Nephron progenitor cell (in vitro differentiated cells): Measurements from ENCODE around the gene LRRC4C.

Experiments
- DNase-seq: peaks from one replicate; pipeline ENCODE4 v3.0.0; 2021
- H3K27ac Mint-ChIP-seq: 2 replicates; pipeline ENCODE4 v1.8.0; 2021; ENCODE audit warnings: mild to moderate bottlenecking, moderate library complexity, mixed read lengths
- H3K27me3 Mint-ChIP-seq: 2 replicates; pipeline ENCODE4 v1.8.0; 2021; ENCODE audit warnings: mild to moderate bottlenecking, low read depth, mixed read lengths; ENCODE audit not compliant: poor library complexity
- H3K36me3 Mint-ChIP-seq: 2 replicates; pipeline ENCODE4 v1.8.0; 2021; ENCODE audit warnings: low read depth, mixed read lengths
- H3K4me1 Mint-ChIP-seq: 2 replicates; pipeline ENCODE4 v1.8.0; 2021; ENCODE audit warnings: mixed read lengths
- H3K4me3 Mint-ChIP-seq: 2 replicates; pipeline ENCODE4 v1.8.0; 2021; ENCODE audit warnings: mild to moderate bottlenecking, moderate library complexity, mixed read lengths
- H3K9me3 Mint-ChIP-seq: 2 replicates; pipeline ENCODE4 v1.8.0; 2021; ENCODE audit warnings: mild to moderate bottlenecking, moderate library complexity, mixed read lengths
- CTCF ChIP-seq: fragments of 200-600 bp; sonication (generic); IDR thresholded peaks from 2 replicates; pipeline ENCODE4 v1.5.0; 2021; ENCODE audit warnings: antibody characterized with exemption

LRRC4C gene

GRCh38 chr11:41058138-41058537 lies 401.3 kb downstream of the LRRC4C start:
- Mint-ChIP-seq H3K9me3 (no peaks in the 10 kb centered on the region), H3K27me3 (peaks cover 3% of the 10 kb centered on the region), H3K36me3 (no peaks in the 10 kb centered on the region), H3K4me1 (no peaks in the 10 kb centered on the region), H3K27ac (no peak overlapping the region), H3K4me3 (no peak overlapping the region)
- TF ChIP-seq CTCF, result no peak
- DNase-seq, result no peak

- Mint-ChIP-seq H3K27me3 (peaks cover 3% of the 10 kb centered on the region), H3K4me1 (no peaks in the 10 kb centered on the region), H3K27ac (no peak overlapping the region), H3K36me3 (no peaks in the 10 kb centered on the region), H3K4me3 (no peak overlapping the region), H3K9me3 (no peaks in the 10 kb centered on the region)
- no peak for TF ChIP-seq CTCF
- no peak for DNase-seq
Observed at GRCh38 chr11:41056892-41057569, 402.4 kb downstream of the LRRC4C start.

- Mint-ChIP-seq H3K27ac (no peak overlapping the region), H3K36me3 (no peaks in the 10 kb centered on the region), H3K9me3 (no peaks in the 10 kb centered on the region), H3K27me3 (no peaks in the 10 kb centered on the region), H3K4me1 (no peaks in the 10 kb centered on the region), H3K4me3 (no peak overlapping the region)
- no peak for DNase-seq
- no peak for TF ChIP-seq CTCF
Observed at GRCh38 chr11:41053894-41054293, 405.6 kb downstream of the LRRC4C start.

GRCh38 chr11:41051919-41052635 lies 407.4 kb downstream of the LRRC4C start:
- DNase-seq, result no peak
- Mint-ChIP-seq H3K36me3 (no peaks in the 10 kb centered on the region), H3K4me1 (no peaks in the 10 kb centered on the region), H3K27me3 (no peaks in the 10 kb centered on the region), H3K27ac (no peak overlapping the region), H3K9me3 (no peaks in the 10 kb centered on the region), H3K4me3 (no peak overlapping the region)
- TF ChIP-seq CTCF, result no peak

- no peaks in the 10 kb centered on the region for H3K27me3 Mint-ChIP-seq
- H3K4me3 Mint-ChIP-seq, result no peak overlapping the region
- no peak for DNase-seq
- H3K36me3 Mint-ChIP-seq, result no peaks in the 10 kb centered on the region
- H3K4me1 Mint-ChIP-seq, result no peaks in the 10 kb centered on the region
- no peaks in the 10 kb centered on the region for H3K9me3 Mint-ChIP-seq
- TF ChIP-seq CTCF, result no peak
- H3K27ac Mint-ChIP-seq, result no peak overlapping the region
Observed at GRCh38 chr11:41050791-41051190, 408.7 kb downstream of the LRRC4C start.

GRCh38 chr11:41047229-41047628 lies 412.2 kb downstream of the LRRC4C start:
- no peak for TF ChIP-seq CTCF
- no peak overlapping the region for H3K4me3 Mint-ChIP-seq
- no peaks in the 10 kb centered on the region for H3K4me1 Mint-ChIP-seq
- no peaks in the 10 kb centered on the region for H3K36me3 Mint-ChIP-seq
- H3K27me3 Mint-ChIP-seq, result peaks cover 3% of the 10 kb centered on the region
- H3K9me3 Mint-ChIP-seq, result no peaks in the 10 kb centered on the region
- H3K27ac Mint-ChIP-seq, result no peak overlapping the region
- DNase-seq, result no peak
